ENCODE measurements around the gene NMU. TPM values are rescaled to one million over a fixed set of nuclear protein-coding genes. Genes with fewer than 3 reads are reported as not detected.
"Not testable (repeated sequence)": the region's sequence is repeated elsewhere in the genome, so short reads cannot be mapped to it uniquely, and the experiment has no call there.

The NMU gene
- total RNA-seq = 10 to 100 TPM in 7 of 8 experiments, 1 to 10 TPM in 1; 1.9 to 89.3 (median 55.8) TPM

GRCh38 chr4:55635741-55636655, at the start of gene NMU:
TSS of gene NMU (minus strand) at chr4:55636298. CDS start at chr4:55636192, 106 bp downstream.
- in situ Hi-C loops (cut with MboI; ENCODE audit: low pct_unique_long_range_greater_than_20kb in 2 of 9, low sequenced_read_pairs in 9 of 9, unreplicated experiment in 9 of 9) = no loop called here
- 0 to 15% (median 2%) methylated on average over 2 to 23 of the region's 80 CpGs; no CpG with 5 or more reads in 1 of the 10 experiments for WGBS, 10 experiments
- peak within 1 kb of the TSS; percentile 86 to 94 for H3K27ac ChIP-seq
- ATAC-seq (replicated peaks in 6 of 8) = peak; percentile 66 to 85 (median 76)
- H3K4me1 ChIP-seq (replicated peaks in 1 of 2) = peaks cover 25 to 33% of the 10 kb centered on the region in 2 donors
- peak within 1 kb of the TSS; percentile 39 to 78 (median 63) for H3K4me3 ChIP-seq

DNA sequence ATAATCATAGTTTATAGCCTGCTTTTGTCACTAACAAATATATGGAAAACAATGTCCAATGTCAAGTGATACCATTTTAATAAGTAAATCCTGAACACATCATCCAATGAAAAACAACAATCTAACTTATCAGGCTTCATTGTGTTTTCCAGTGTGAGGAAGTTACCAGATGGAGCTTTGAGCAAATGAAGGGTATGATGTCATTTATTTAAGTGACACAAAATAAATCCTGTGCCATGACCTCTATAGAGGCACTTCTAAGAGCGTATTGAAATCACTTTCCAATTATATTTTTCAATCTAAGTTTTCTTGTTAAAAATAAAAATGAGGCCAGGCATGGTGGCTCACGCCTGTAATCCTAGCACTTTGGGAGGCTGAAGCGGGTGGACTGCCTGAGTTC, 48.2 kb upstream of the NMU start:
- WGBS, 10 experiments = 53 to 100% (median 84%) methylated on average over 1 to 3 of the region's 3 CpGs; no CpG with 5 or more reads in 2 of the 10 experiments
- Histone ChIP-seq H3K4me1 (replicated peaks in 1 of 2) (no peaks in the 10 kb centered on the region), H3K4me3 (no peak overlapping the region), H3K27ac (no peak overlapping the region)
- in situ Hi-C loops (cut with MboI; ENCODE audit: low pct_unique_long_range_greater_than_20kb in 2 of 9, low sequenced_read_pairs in 9 of 9, unreplicated experiment in 9 of 9) = no loop called here
- no peak for ATAC-seq (replicated peaks in 6 of 8)

- 48 to 100% (median 50%) methylated on average over 1 to 2 of the region's 3 CpGs; no CpG with 5 or more reads in 7 of the 10 experiments for WGBS, 10 experiments
- H3K4me1 ChIP-seq (replicated peaks in 1 of 2); in situ Hi-C loops (cut with MboI; ENCODE audit: low pct_unique_long_range_greater_than_20kb in 2 of 9, low sequenced_read_pairs in 9 of 9, unreplicated experiment in 9 of 9); ATAC-seq (replicated peaks in 6 of 8); H3K27ac ChIP-seq; H3K4me3 ChIP-seq: not testable (repeated sequence)
These were observed 46.7 kb upstream of the NMU start for GRCh38 chr4:55682797-55683196.

GRCh38 chr4:55682295-55682694, 46.2 kb upstream of the NMU start:
- Histone ChIP-seq H3K27ac (no peak overlapping the region), H3K4me3 (no peak overlapping the region), H3K4me1 (replicated peaks in 1 of 2) (no peaks in the 10 kb centered on the region)
- in situ Hi-C loops (cut with MboI; ENCODE audit: low pct_unique_long_range_greater_than_20kb in 2 of 9, low sequenced_read_pairs in 9 of 9, unreplicated experiment in 9 of 9) = no loop called here
- no peak for ATAC-seq (replicated peaks in 6 of 8)
- 0 to 100% (median 63%) methylated on average over 1 of the region's 1 CpG; no CpG with 5 or more reads in 1 of the 10 experiments for WGBS, 10 experiments

DNA sequence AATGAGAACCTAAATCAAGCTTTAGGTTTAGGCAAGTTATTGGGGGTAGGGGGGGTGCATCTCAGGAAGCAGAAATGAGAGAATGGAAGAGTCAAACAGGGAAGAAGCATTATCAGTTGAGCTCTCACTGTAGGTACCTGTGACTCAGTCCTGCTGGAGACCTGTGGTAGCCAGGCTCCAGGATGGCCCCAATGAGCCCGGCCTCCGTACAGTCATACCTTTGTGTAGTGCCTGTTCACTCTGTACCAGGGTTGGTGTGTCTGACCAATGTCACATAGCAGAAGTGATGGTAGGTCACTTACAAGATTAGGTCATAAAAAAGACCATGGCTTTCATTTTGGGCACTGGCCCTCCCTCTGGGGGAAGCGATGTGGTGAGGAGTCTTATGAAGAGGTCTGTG, 45.3 kb upstream of the NMU start:
- H3K4me1 ChIP-seq (replicated peaks in 1 of 2) = no peaks in the 10 kb centered on the region
- H3K27ac ChIP-seq = no peak overlapping the region
- in situ Hi-C loops (cut with MboI; ENCODE audit: low pct_unique_long_range_greater_than_20kb in 2 of 9, low sequenced_read_pairs in 9 of 9, unreplicated experiment in 9 of 9) = no loop called here
- 40 to 100% (median 64%) methylated on average over 1 to 2 of the region's 3 CpGs; no CpG with 5 or more reads in 6 of the 10 experiments for WGBS, 10 experiments
- no peak overlapping the region for H3K4me3 ChIP-seq
- ATAC-seq (replicated peaks in 6 of 8) = no peak

- 16 to 79% (median 40%) methylated on average over 1 to 4 of the region's 4 CpGs; no CpG with 5 or more reads in 5 of the 10 experiments for WGBS, 10 experiments
- Histone ChIP-seq H3K4me3 (no peak overlapping the region), H3K27ac (no peak overlapping the region), H3K4me1 (replicated peaks in 1 of 2) (no peaks in the 10 kb centered on the region)
- in situ Hi-C loops (cut with MboI; ENCODE audit: low pct_unique_long_range_greater_than_20kb in 2 of 9, low sequenced_read_pairs in 9 of 9, unreplicated experiment in 9 of 9) = no loop called here
- no peak for ATAC-seq (replicated peaks in 6 of 8)
These were observed 39.2 kb upstream of the NMU start for GRCh38 chr4:55675196-55675793.

GRCh38 chr4:55673424-55673823, 37.3 kb upstream of the NMU start:
- no peak for ATAC-seq (replicated peaks in 6 of 8)
- H3K4me1 ChIP-seq (replicated peaks in 1 of 2) = no peaks in the 10 kb centered on the region
- in situ Hi-C loops (cut with MboI; ENCODE audit: low pct_unique_long_range_greater_than_20kb in 2 of 9, low sequenced_read_pairs in 9 of 9, unreplicated experiment in 9 of 9) = no loop called here
- 20 to 75% methylated on average over 1 of the region's 1 CpG; no CpG with 5 or more reads in 8 of the 10 experiments for WGBS, 10 experiments
- no peak overlapping the region for H3K27ac ChIP-seq
- no peak overlapping the region for H3K4me3 ChIP-seq

DNA sequence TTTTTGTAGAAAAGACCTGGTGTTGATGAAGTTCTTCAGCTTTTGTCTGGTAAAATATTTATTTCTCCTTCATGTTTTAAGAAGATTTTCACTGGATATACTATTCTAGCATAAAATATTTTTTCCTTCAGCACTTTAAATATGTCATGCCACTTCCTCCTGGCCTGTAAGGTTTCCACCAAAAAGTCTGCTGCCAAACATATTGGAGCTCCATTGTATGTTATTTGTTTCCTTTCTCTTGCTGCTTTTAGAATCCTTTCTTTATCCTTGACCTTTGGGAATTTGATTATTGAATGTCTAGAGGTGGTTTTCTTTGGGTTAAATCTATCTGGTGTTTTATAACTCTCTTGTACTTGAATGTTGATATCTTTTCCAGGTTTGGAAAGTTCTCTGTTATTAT, 35.6 kb upstream of the NMU start:
- H3K4me3 ChIP-seq = no peak overlapping the region
- H3K27ac ChIP-seq = no peak overlapping the region
- in situ Hi-C loops (cut with MboI; ENCODE audit: low pct_unique_long_range_greater_than_20kb in 2 of 9, low sequenced_read_pairs in 9 of 9, unreplicated experiment in 9 of 9) = no loop called here
- H3K4me1 ChIP-seq (replicated peaks in 1 of 2) = no peaks in the 10 kb centered on the region
- no peak for ATAC-seq (replicated peaks in 6 of 8)

DNA sequence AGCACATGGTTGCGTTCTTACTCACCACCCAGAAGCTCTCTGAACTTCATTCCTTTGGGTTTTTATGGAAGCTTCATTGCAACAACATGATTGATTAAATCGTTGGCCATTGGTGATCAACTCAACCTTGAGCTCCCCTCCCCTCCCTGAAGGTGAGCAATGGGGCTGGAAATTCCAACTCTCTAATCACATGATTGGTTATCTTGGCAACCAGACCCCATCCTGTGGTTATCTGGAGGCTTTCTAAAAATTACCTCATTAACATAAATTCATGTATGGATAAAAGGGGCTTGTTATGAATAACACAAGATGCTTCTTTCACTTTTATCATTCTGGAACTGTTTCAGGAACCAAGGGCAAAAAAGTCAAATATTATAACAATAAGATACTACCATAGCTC, 34.6 kb upstream of the NMU start:
- Histone ChIP-seq H3K4me1 (replicated peaks in 1 of 2) (no peaks in the 10 kb centered on the region), H3K27ac (no peak overlapping the region), H3K4me3 (no peak overlapping the region)
- in situ Hi-C loops (cut with MboI; ENCODE audit: low pct_unique_long_range_greater_than_20kb in 2 of 9, low sequenced_read_pairs in 9 of 9, unreplicated experiment in 9 of 9) = no loop called here
- no peak for ATAC-seq (replicated peaks in 6 of 8)
- WGBS, 10 experiments = 20 to 90% (median 72%) methylated on average over 1 to 2 of the region's 2 CpGs; no CpG with 5 or more reads in 3 of the 10 experiments

DNA sequence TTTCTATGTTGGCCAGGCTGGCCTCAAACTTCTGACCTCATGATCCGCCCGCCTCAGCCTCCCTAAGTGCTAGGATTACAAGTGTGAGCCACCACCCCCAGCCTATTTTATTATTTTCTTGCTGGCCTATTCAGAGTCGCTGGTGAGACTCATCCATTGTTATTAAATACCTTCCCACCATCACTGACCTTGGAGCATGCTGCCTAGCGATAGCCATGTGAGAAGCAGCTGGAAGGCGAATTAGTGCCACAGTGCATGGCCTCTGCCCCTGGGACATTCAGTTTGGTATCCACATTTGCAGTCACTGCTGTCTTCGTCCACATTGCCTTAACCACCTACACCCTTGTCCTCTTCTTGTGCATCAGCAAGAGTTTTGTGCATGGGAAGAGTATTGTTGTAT, 32.4 kb upstream of the NMU start:
- ATAC-seq (replicated peaks in 6 of 8) = no peak

DNA sequence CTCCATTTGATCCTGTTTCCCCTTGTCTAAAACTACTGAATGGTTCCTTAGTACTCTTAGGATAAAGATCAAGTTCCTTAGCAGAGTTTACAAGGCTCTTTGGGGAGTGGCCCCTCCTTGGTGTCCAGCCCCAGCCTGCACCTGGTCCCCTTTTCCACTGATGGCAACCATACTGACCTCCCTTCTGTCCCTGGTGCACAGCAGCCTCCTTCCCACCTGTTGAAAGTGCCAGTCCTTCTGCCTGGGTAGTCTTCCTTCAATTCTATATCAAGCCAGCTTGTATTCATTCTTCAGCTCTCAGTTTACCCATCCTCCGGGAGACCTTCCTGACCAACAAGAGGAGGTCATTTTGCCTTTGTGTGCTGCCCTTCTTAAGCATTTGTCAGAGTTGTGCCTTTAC, 30.4 kb upstream of the NMU start:
- H3K4me1 ChIP-seq (replicated peaks in 1 of 2) = no peaks in the 10 kb centered on the region
- in situ Hi-C loops (cut with MboI; ENCODE audit: low pct_unique_long_range_greater_than_20kb in 2 of 9, low sequenced_read_pairs in 9 of 9, unreplicated experiment in 9 of 9) = no loop called here
- no peak overlapping the region for H3K27ac ChIP-seq
- WGBS, 10 experiments = 44 to 100% (median 79%) methylated on average over 1 of the region's 1 CpG; no CpG with 5 or more reads in 4 of the 10 experiments
- H3K4me3 ChIP-seq = no peak overlapping the region
- no peak for ATAC-seq (replicated peaks in 6 of 8)

More for the DNA sequence above, 32.4 kb upstream of the NMU start:
- Histone ChIP-seq H3K4me1 (replicated peaks in 1 of 2) (no peaks in the 10 kb centered on the region), H3K27ac (no peak overlapping the region), H3K4me3 (no peak overlapping the region)
- 50 to 100% (median 84%) methylated on average over 1 to 5 of the region's 6 CpGs; no CpG with 5 or more reads in 3 of the 10 experiments for WGBS, 10 experiments
- in situ Hi-C loops (cut with MboI; ENCODE audit: low pct_unique_long_range_greater_than_20kb in 2 of 9, low sequenced_read_pairs in 9 of 9, unreplicated experiment in 9 of 9) = no loop called here

DNA sequence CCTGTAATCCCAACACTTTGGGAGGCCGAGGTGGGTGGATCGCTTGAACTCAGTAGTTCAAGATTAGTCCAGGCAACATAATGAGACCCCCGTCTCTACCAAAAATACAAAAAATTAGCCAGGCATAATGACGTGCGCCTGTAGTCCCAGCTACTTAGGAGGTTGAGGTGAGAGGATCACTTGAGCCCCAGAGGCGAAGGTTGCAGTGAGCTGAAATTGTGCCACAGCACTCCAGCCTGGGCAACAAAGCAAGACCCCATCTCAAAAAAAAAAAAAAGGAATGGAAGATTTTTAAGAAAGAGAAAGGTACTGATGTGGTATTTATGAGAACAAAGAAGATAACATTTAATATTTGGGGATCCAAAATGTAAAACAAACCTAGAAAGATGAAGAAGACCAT, 27.0 kb upstream of the NMU start:
- ATAC-seq (replicated peaks in 6 of 8) = no peak
- H3K4me3 ChIP-seq = no peak overlapping the region
- in situ Hi-C loops (cut with MboI; ENCODE audit: low pct_unique_long_range_greater_than_20kb in 2 of 9, low sequenced_read_pairs in 9 of 9, unreplicated experiment in 9 of 9) = no loop called here
- 28 to 94% (median 86%) methylated on average over 3 to 6 of the region's 6 CpGs; no CpG with 5 or more reads in 2 of the 10 experiments for WGBS, 10 experiments
- H3K27ac ChIP-seq = no peak overlapping the region
- H3K4me1 ChIP-seq (replicated peaks in 1 of 2) = no peaks in the 10 kb centered on the region

- Histone ChIP-seq H3K4me1 (replicated peaks in 1 of 2) (no peaks in the 10 kb centered on the region), H3K27ac (no peak overlapping the region), H3K4me3 (no peak overlapping the region)
- ATAC-seq (replicated peaks in 6 of 8) = no peak
- WGBS, 10 experiments = 12 to 100% (median 69%) methylated on average over 1 to 5 of the region's 5 CpGs
- in situ Hi-C loops (cut with MboI; ENCODE audit: low pct_unique_long_range_greater_than_20kb in 2 of 9, low sequenced_read_pairs in 9 of 9, unreplicated experiment in 9 of 9) = no loop called here
These were observed 25.4 kb upstream of the NMU start for GRCh38 chr4:55661398-55662056.

Data from motor neuron (in vitro differentiated cells).